AG09319 (cell line): ENCODE measurements around the gene CEP72.
"Not testable (repeated sequence)": the region's sequence is repeated elsewhere in the genome, so short reads cannot be mapped to it uniquely, and the experiment has no call there.

Source experiments
- DNase-seq: peaks from one replicate; pipeline ENCODE4 v3.0.0-alpha.2; 2010; ENCODE audit warnings: low read depth; ENCODE audit errors: extremely low read depth

Gene CEP72

DNA sequence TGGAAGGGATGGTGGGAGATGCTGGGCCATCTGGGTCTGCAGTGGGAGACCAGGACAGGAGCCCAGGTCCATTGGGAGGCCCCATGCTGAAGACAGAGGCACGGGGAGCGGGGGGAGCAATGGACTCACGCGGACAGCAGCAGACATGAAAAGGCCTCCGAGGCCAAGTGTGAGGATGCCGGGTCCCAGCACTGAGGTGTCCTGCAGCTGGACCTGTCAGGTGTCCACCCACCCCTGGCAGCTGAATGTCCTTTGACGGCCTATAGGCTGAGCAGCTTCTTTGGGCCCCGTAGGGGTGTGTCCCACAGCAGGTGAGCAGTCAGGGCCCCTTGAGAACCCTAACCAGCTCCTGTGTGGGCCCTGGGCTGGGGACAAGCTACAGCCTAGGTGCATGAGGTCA is 84.1 kb downstream of the CEP72 start:
- not testable (repeated sequence) for DNase-seq

DNA sequence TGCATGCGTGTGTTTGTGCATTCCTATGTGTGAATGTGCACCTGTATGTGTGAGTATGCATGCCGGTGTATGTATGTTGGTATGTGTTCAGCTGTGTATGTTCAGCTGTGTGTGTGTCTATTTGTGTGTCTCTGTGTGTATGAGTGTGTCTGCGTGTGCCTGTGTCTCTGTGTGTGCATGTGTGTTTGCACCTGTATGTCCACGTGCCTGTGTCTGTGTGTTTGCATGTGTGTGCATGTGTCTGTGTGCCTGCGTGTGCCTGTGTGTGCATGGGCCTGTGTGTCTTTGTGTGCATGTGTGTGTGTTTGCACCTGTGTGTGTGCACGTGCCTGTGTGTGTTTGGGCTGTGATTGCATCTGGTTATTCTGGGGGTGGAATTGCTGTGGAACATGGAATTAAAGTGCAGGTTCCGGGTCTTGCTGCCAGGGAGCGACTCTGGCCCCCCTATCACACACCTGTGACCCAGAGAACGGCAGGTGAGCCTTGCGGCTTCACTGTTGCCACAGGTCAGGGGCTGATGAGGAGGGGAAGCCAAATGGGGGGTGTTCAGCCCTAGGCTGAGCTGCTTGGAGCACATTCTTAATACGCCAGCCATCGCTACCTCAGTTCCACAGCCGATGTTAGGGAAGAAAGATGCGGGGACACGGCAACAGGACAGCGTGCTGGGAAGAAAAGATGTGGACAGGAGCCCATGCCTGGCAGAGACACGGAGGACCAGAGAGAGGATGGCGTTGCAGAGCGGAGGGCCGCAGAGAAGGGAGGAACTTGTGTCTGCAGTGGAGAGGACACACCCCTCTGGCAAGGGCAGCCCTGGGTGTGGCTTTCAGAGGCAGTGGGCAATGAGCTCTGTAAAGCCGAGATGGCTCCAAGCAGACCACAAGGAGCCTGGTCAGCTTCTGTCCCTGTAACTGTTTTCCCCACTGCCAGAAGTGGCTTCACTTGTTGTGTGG is 84.9 kb downstream of the CEP72 start:
- not testable (repeated sequence) for DNase-seq
